ENCODE results near the gene HDAC4. TPM values are rescaled to one million over a fixed set of nuclear protein-coding genes. Genes with fewer than 3 reads are reported as not detected.

The HDAC4 gene
- total and polyA plus RNA-seq, 10 of the 15 experiments (the other 5 are each of a cell fraction or from before 2014, with no cell fraction given) = 0.22 to 15.7 (median 4.8) TPM

GRCh38 chr2:239078128-239078924 lies 322.5 kb downstream of the HDAC4 start:
- DNase-seq (ENCODE audit: low read depth, low spot score) = no peak
- Histone ChIP-seq H3K4me3 (no peak overlapping the region), H3K36me3 (ENCODE audit: control insufficient read depth in 2 of 2, insufficient read depth in 2 of 2, low read length in 1 of 2) (no peaks in the 10 kb centered on the region), H3K9me3 (replicated peaks; ENCODE audit: control insufficient read depth, insufficient read depth, low read length) (no peaks in the 10 kb centered on the region), H3K79me2 (ENCODE audit: control insufficient read depth, insufficient read depth, low read length) (no peaks in the 10 kb centered on the region), H3K4me2 (ENCODE audit: control insufficient read depth, insufficient read depth) (no peak overlapping the region), H3K9ac (ENCODE audit: control insufficient read depth, insufficient read depth, low read length) (no peak overlapping the region), H3K27ac (ENCODE audit: control insufficient read depth, insufficient read depth) (no peak overlapping the region), H2AFZ (ENCODE audit: control insufficient read depth, low read depth, low read length) (no peak overlapping the region), H3K4me1 (ENCODE audit: control insufficient read depth, insufficient read depth, low read length) (no peaks in the 10 kb centered on the region), H4K20me1 (ENCODE audit: control insufficient read depth, insufficient read depth) (no peaks in the 10 kb centered on the region), H3K27me3 (replicated peaks in 1 of 2; ENCODE audit: control insufficient read depth in 2 of 2, insufficient read depth in 2 of 2, low read length in 1 of 2) (no peaks in the 10 kb centered on the region)
- POLR2A ChIA-PET = no interaction called here
- no peak for FAIRE-seq
- CTCF ChIA-PET = no interaction called here
- RAD21 ChIA-PET (ENCODE audit: unreplicated experiment) = no interaction called here
- in situ Hi-C loops (cut with MboI) (no loop called here), intact Hi-C loops (cut with micrococcal nuclease; ENCODE audit: unreplicated experiment) (no loop called here)
- WGBS (ENCODE audit: insufficient coverage, insufficient replicate concordance, low lambda C conversion rate, missing lambda C conversion rate) = 82% methylated on average over 22 of the region's 25 CpGs
- SMC1A ChIA-PET (ENCODE audit: uncharacterized antibody, unreplicated experiment) = no interaction called here
- no TSS peak for BruUV-seq (replicated peaks)
- no peak for ATAC-seq
- TF ChIP-seq CHD2 (IDR thresholded peaks at IDR 0.05; ENCODE audit: borderline replicate concordance, low read depth, low read length) (no peak), MEF2B (IDR thresholded peaks at IDR 0.05; ENCODE audit: partially characterized antibody, poor library complexity, severe bottlenecking) (no peak), BCL3 (IDR thresholded peaks at IDR 0.05; ENCODE audit: borderline replicate concordance, insufficient read depth, low read depth, low read length, poor library complexity, severe bottlenecking) (no peak), USF1 (IDR thresholded peaks at IDR 0.05; ENCODE audit: borderline replicate concordance, extremely low read length, insufficient read depth, low read depth, low read length) (no peak), SUZ12 (IDR thresholded peaks at IDR 0.05; ENCODE audit: unreplicated experiment) (no peak), SREBF2 (IDR thresholded peaks at IDR 0.05; ENCODE audit: low read length) (no peak), BHLHE40 (IDR thresholded peaks at IDR 0.05; ENCODE audit: borderline replicate concordance in 1 of 2, low read depth in 2 of 2, low read length in 1 of 2) (no peak), NFXL1 (IDR thresholded peaks at IDR 0.05; ENCODE audit: borderline replicate concordance) (no peak), ELK1 (IDR thresholded peaks at IDR 0.05; ENCODE audit: low read depth, low read length) (no peak), HCFC1 (IDR thresholded peaks at IDR 0.05; ENCODE audit: low read length) (no peak), CEBPZ (IDR thresholded peaks at IDR 0.05; ENCODE audit: low read depth, low read length) (no peak), GATAD2B (conservative IDR thresholded peaks at IDR 0.05; ENCODE audit: low read depth) (no peak), EP300 (IDR thresholded peaks at IDR 0.05; ENCODE audit: borderline replicate concordance in 1 of 2, control insufficient read depth in 1 of 2, low read depth in 2 of 2, low read length in 2 of 2) (no peak), ZNF207 (IDR thresholded peaks at IDR 0.05; ENCODE audit: borderline replicate concordance) (no peak)

Measured in GM12878 (cell line).